Measurements from ENCODE around the gene TGM2. TPM values are rescaled to one million over a fixed set of nuclear protein-coding genes. Genes with fewer than 3 reads are reported as not detected.

The TGM2 gene
- total and polyA plus RNA-seq, 9 of the 15 experiments (the other 6 are each of a cell fraction or from before 2014, with no cell fraction given) = 5.5 to 78.5 (median 37.6) TPM

GRCh38 chr20:38092260-38092857 is 72.7 kb downstream of the TGM2 start (continued):
- TF ChIP-seq STAT6 (CRISPR knock-in tag; IDR thresholded peaks at IDR 0.05) (no peak), THAP12 (CRISPR knock-in tag; IDR thresholded peaks at IDR 0.05) (no peak), SMAD4 (CRISPR knock-in tag; conservative IDR thresholded peaks at IDR 0.05) (no peak), ZNF76 (CRISPR knock-in tag; IDR thresholded peaks at IDR 0.05; ENCODE audit: borderline replicate concordance) (no peak), ARID3A (IDR thresholded peaks at IDR 0.05; ENCODE audit: borderline replicate concordance, low read depth, low read length) (no peak), HMGXB4 (CRISPR knock-in tag; IDR thresholded peaks at IDR 0.05) (no peak), NCOA6 (IDR thresholded peaks at IDR 0.05) (no peak), NFRKB (IDR thresholded peaks at IDR 0.05; ENCODE audit: low read depth) (no peak), AFF1 (IDR thresholded peaks at IDR 0.05; ENCODE audit: low read depth in 1 of 2, partially characterized antibody in 2 of 2) (no peak), ZNF830 (CRISPR knock-in tag; IDR thresholded peaks at IDR 0.05) (no peak), ATF7 (IDR thresholded peaks at IDR 0.05) (no peak)
